ENCODE data around the gene CMSS1. TPM values are rescaled to one million over a fixed set of nuclear protein-coding genes. Genes with fewer than 3 reads are reported as not detected.

CMSS1 gene
- total RNA-seq, 1 experiment from 2014 or later: 64.1 TPM

DNA sequence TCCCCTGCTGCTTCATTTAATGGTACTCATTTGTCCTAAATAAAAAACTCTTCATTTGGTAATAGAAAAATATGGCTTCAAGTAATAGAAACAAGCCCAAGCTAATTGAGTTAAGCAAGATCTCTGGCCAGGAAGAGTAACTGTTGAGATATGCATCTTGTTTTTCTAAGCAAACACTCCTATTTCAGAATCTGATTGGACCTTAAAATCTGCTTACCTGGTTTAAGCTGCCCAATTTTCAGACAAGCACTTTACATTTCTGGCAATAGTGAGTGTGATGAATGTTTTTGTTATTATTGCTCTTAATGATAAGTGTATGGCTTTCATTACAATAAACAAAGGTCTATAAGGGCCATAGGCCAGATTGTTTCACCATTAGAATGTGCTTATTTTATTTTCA, 86.2 kb downstream of the CMSS1 start:
- no peak overlapping the region for H2AFZ ChIP-seq (ENCODE audit: low read depth, low read length, poor library complexity, severe bottlenecking)
- peaks cover 20 to 23% of the 10 kb centered on the region in 2 experiments for H3K4me1 ChIP-seq (ENCODE audit: control insufficient read depth in 1 of 2, insufficient read depth in 2 of 2, low read length in 2 of 2)
- H3K4me3 ChIP-seq (replicated peaks in 1 of 2; ENCODE audit: low read depth in 1 of 2, low read length in 2 of 2): no peak overlapping the region
- CTCF ChIA-PET: no interaction called here
- no TSS peak for BruUV-seq (replicated peaks)
- intact Hi-C loops (cut with micrococcal nuclease): no loop called here
- no peak overlapping the region for H3K27ac ChIP-seq (ENCODE audit: low read depth, low read length)
- H3K9me3 ChIP-seq (ENCODE audit: control insufficient read depth in 1 of 2, insufficient read depth in 1 of 2, low read depth in 1 of 2, low read length in 2 of 2): no peaks in the 10 kb centered on the region
- H3K27me3 ChIP-seq (ENCODE audit: insufficient read depth, low read length): no peaks in the 10 kb centered on the region
- H3K9ac ChIP-seq (ENCODE audit: low read length): no peak overlapping the region
- no peaks in the 10 kb centered on the region for H3K9me2 ChIP-seq (ENCODE audit: insufficient read depth)
- H3K79me2 ChIP-seq (ENCODE audit: insufficient read depth, low read length): peaks cover 16% of the 10 kb centered on the region; the same call in 1 of the 2 replicates
- no peak overlapping the region for H3K4me2 ChIP-seq (ENCODE audit: low read length)
- ATAC-seq (no peak), DNase-seq (ENCODE audit: low read depth, low spot score) (no peak)
- no peaks in the 10 kb centered on the region for H4K20me1 ChIP-seq (ENCODE audit: insufficient read depth)
- RAD21 ChIA-PET (ENCODE audit: low non-redundant PET in 1 of 2, low total read pairs in 2 of 2, uncharacterized antibody in 2 of 2, unreplicated experiment in 2 of 2): no interaction called here
- H3K36me3 ChIP-seq (ENCODE audit: control insufficient read depth in 1 of 2, insufficient read depth in 2 of 2, low read length in 2 of 2): no peaks in the 10 kb centered on the region
- no peak for TF ChIP-seq SRF (IDR thresholded peaks at IDR 0.05; ENCODE audit: low read depth)
- no peak for TF ChIP-seq POLR2A (IDR thresholded peaks at IDR 0.05; ENCODE audit: borderline replicate concordance, extremely low read depth, insufficient read depth, insufficient read length)
- no peak for TF ChIP-seq ZBTB33 (IDR thresholded peaks at IDR 0.05; ENCODE audit: extremely low read depth, insufficient replicate concordance, low read length)
- no peak for TF ChIP-seq EZH2 (IDR thresholded peaks at IDR 0.05)
- no peak for TF ChIP-seq SP1 (IDR thresholded peaks at IDR 0.05; ENCODE audit: low read depth)
- POLR2A ChIA-PET: interaction anchor here (0.9 kb wide), 1 partner anchor 11 kb away, joined by 3 read pairs; no protein-coding TSS in a partner anchor

- intact Hi-C loops (cut with micrococcal nuclease): no loop called here
- RAD21 ChIA-PET (ENCODE audit: low non-redundant PET in 1 of 2, low total read pairs in 2 of 2, uncharacterized antibody in 2 of 2, unreplicated experiment in 2 of 2): no interaction called here
These were observed 90.4 kb downstream of the CMSS1 start for GRCh38 chr3:99907959-99908544.

More at GRCh38 chr3:99907959-99908544, 90.4 kb downstream of the CMSS1 start:
- no peaks in the 10 kb centered on the region for H3K9me2 ChIP-seq (ENCODE audit: insufficient read depth)
- CTCF ChIA-PET: no interaction called here
- H4K20me1 ChIP-seq (ENCODE audit: insufficient read depth): no peaks in the 10 kb centered on the region
- POLR2A ChIA-PET: no interaction called here
- peaks cover 11 to 18% of the 10 kb centered on the region in 2 experiments for H3K4me1 ChIP-seq (ENCODE audit: control insufficient read depth in 1 of 2, insufficient read depth in 2 of 2, low read length in 2 of 2)
- peaks cover 8% of the 10 kb centered on the region; the same call in 1 of the 2 replicates for H3K79me2 ChIP-seq (ENCODE audit: insufficient read depth, low read length)
- DNase-seq (ENCODE audit: low read depth, low spot score): no peak
- no TSS peak for BruUV-seq (replicated peaks)
- H3K36me3 ChIP-seq (ENCODE audit: control insufficient read depth in 1 of 2, insufficient read depth in 2 of 2, low read length in 2 of 2): no peaks in the 10 kb centered on the region
- TF ChIP-seq ELF1 (IDR thresholded peaks at IDR 0.05; ENCODE audit: borderline replicate concordance, low read depth) (no peak), SRF (IDR thresholded peaks at IDR 0.05; ENCODE audit: low read depth) (no peak), TCF7L2 (IDR thresholded peaks at IDR 0.05; ENCODE audit: borderline replicate concordance, extremely low read depth, insufficient read depth, insufficient read length) (no peak), ZFX (IDR thresholded peaks at IDR 0.05) (no peak), FOSL1 (IDR thresholded peaks at IDR 0.05; ENCODE audit: low read depth) (no peak), REST (IDR thresholded peaks at IDR 0.05; ENCODE audit: low read depth) (no peak), SIN3A (IDR thresholded peaks at IDR 0.05; ENCODE audit: low read depth) (no peak)
- TF ChIP-seq, protein P1, sequence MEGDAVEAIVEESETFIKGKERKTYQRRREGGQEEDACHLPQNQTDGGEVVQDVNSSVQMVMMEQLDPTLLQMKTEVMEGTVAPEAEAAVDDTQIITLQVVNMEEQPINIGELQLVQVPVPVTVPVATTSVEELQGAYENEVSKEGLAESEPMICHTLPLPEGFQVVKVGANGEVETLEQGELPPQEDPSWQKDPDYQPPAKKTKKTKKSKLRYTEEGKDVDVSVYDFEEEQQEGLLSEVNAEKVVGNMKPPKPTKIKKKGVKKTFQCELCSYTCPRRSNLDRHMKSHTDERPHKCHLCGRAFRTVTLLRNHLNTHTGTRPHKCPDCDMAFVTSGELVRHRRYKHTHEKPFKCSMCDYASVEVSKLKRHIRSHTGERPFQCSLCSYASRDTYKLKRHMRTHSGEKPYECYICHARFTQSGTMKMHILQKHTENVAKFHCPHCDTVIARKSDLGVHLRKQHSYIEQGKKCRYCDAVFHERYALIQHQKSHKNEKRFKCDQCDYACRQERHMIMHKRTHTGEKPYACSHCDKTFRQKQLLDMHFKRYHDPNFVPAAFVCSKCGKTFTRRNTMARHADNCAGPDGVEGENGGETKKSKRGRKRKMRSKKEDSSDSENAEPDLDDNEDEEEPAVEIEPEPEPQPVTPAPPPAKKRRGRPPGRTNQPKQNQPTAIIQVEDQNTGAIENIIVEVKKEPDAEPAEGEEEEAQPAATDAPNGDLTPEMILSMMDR (IDR thresholded peaks at IDR 0.05 in 2 of 3, conservative IDR thresholded peaks at IDR 0.05 in 1 of 3; ENCODE audit: borderline replicate concordance in 1 of 3, insufficient read depth in 1 of 3, low read depth in 2 of 3, low read length in 2 of 3): no peak
- ATAC-seq: no peak
- no peak overlapping the region for H3K9ac ChIP-seq (ENCODE audit: low read length)
- H3K27ac ChIP-seq (ENCODE audit: low read depth, low read length): no peak overlapping the region
- H3K4me2 ChIP-seq (ENCODE audit: low read length): no peak overlapping the region
- no peak overlapping the region for H2AFZ ChIP-seq (ENCODE audit: low read depth, low read length, poor library complexity, severe bottlenecking)
- H3K4me3 ChIP-seq (replicated peaks in 1 of 2; ENCODE audit: low read depth in 1 of 2, low read length in 2 of 2): no peak overlapping the region
- no peaks in the 10 kb centered on the region for H3K9me3 ChIP-seq (ENCODE audit: control insufficient read depth in 1 of 2, insufficient read depth in 1 of 2, low read depth in 1 of 2, low read length in 2 of 2)
- H3K27me3 ChIP-seq (ENCODE audit: insufficient read depth, low read length): no peaks in the 10 kb centered on the region
